Esophagus muscularis mucosa (tissue), 4 donors: ENCODE measurements around the gene KANK4. TPM values are rescaled to one million over a fixed set of nuclear protein-coding genes. Genes with fewer than 3 reads are reported as not detected.

Experiments used
- DNase-seq: peaks from one replicate; pipeline ENCODE4 v3.0.0-alpha.2; 2017; ENCODE audit errors: extremely low spot score
- H3K27ac ChIP-seq, 4 donors: fragments of 200-600 bp; sonication (generic); replicated peaks in 1 of 4; 1 replicate in 3 of 4; 2 replicates in 1 of 4; pipeline ENCODE4 v1.5.1; 2016 to 2019; ENCODE audit warnings: mild to moderate bottlenecking in 1 of 4
- H3K27me3 ChIP-seq, 4 donors: fragments of 200-600 bp; sonication (generic); one replicate each; pipeline versions ENCODE4 v1.5.1 to v1.6.0; 2016 to 2019
- H3K36me3 ChIP-seq, 4 donors: fragments of 200-600 bp; sonication (generic); one replicate each; pipeline ENCODE4 v1.5.1; 2016 to 2019
- H3K4me1 ChIP-seq, 4 donors: fragments of 200-600 bp; sonication (generic); one replicate each; pipeline ENCODE4 v1.5.1; 2016 to 2019
- H3K4me3 ChIP-seq, 4 donors: fragments of 200-600 bp; sonication (generic); 1 replicate in 2 of 4; 2 replicates in 2 of 4; pipeline ENCODE4 v1.5.1; 2016 to 2019; ENCODE audit warnings: mild to moderate bottlenecking in 4 of 4, moderate library complexity in 1 of 4
- H3K9me3 ChIP-seq, 4 donors: fragments of 200-600 bp; sonication (generic); 1 replicate in 3 of 4; 2 replicates in 1 of 4; pipeline ENCODE4 v1.5.1; 2016 to 2019
- EP300 ChIP-seq: sonication (generic); formaldehyde crosslinking; IDR thresholded peaks from one replicate; pipeline ENCODE4 v1.6.1; 2017; ENCODE audit warnings: antibody characterized with exemption
- POLR2A ChIP-seq: fragments of 450-650 bp; IDR thresholded peaks from one replicate; pipeline ENCODE4 v1.6.1; 2017; ENCODE audit warnings: antibody characterized with exemption, moderate library complexity, mild to moderate bottlenecking, low read depth
- POLR2AphosphoS5 ChIP-seq, 2 donors: sonication (generic); formaldehyde crosslinking; IDR thresholded peaks; one replicate each; pipeline ENCODE4 v1.6.1; 2017; ENCODE audit warnings: antibody characterized with exemption in 2 of 2
- WGBS: methylation state at CpG from one replicate; pipeline ENCODE4 v1.1.5; 2018; 5-methylcytosine and 5-hydroxymethylcytosine counted together
- intact Hi-C: fragments of 100-400 bp; cut with DNase I; formaldehyde crosslinking; loops from one replicate; pipeline ENCODE4 v1.15.1; 2023
- total RNA-seq, 4 donors: library from RNA; depleted of rRNA; stranded (reverse); fragments of >200 nt; gene quantifications; one replicate each; pipeline versions ENCODE4 v1.1.0 to v1.2.1, GENCODE V29; 2016
- TF ChIP-seq, protein P1 (sequence below), 3 experiments: fragments of 200-600 bp in 2 of 3; fragments of 450-650 bp in 1 of 3; sonication (generic) in 2 of 3; IDR thresholded peaks; one replicate each; pipeline ENCODE4 v1.5.1; 2017 to 2019; ENCODE audit warnings: antibody characterized with exemption in 3 of 3, mild to moderate bottlenecking in 2 of 3, moderate library complexity in 1 of 3

The KANK4 gene
- total RNA-seq, 4 donors from 2014 or later, result 0.42 to 1.4 (median 0.84) TPM

DNA sequence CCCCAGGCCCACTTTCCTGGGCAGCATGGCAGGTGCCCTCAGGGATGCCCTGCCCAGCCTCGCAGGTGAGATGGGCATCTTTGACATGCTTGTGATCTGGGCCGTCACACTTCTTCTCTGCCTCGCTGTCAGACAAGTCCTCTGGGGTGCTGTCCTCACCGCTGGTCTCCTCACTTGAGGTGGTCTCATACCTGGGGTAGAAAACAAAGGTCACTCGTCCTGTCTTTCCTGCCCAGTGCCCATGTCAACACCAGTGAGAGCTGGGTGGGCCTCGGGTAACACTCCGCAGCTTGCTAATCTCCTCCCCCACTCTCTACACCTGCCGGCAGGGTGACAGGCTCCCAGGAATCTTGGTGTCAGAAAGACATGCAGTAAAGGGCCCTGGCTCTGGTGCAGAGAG lies 50.9 kb downstream of the KANK4 start:
- Histone ChIP-seq H3K27ac (no peak overlapping the region), H3K36me3 (no peaks in the 10 kb centered on the region), H3K4me1 (no peaks in the 10 kb centered on the region), H3K27me3 (no peaks in the 10 kb centered on the region), H3K4me3 (no peak overlapping the region), H3K9me3 (no peaks in the 10 kb centered on the region)
- intact Hi-C loops, result no loop called here
- no peak for DNase-seq
- no peak for TF ChIP-seq EP300
- TF ChIP-seq POLR2AphosphoS5 (IDR thresholded peaks at IDR 0.05), result no peak
- WGBS, result 81% methylated on average over 8 of the region's 8 CpGs

DNA sequence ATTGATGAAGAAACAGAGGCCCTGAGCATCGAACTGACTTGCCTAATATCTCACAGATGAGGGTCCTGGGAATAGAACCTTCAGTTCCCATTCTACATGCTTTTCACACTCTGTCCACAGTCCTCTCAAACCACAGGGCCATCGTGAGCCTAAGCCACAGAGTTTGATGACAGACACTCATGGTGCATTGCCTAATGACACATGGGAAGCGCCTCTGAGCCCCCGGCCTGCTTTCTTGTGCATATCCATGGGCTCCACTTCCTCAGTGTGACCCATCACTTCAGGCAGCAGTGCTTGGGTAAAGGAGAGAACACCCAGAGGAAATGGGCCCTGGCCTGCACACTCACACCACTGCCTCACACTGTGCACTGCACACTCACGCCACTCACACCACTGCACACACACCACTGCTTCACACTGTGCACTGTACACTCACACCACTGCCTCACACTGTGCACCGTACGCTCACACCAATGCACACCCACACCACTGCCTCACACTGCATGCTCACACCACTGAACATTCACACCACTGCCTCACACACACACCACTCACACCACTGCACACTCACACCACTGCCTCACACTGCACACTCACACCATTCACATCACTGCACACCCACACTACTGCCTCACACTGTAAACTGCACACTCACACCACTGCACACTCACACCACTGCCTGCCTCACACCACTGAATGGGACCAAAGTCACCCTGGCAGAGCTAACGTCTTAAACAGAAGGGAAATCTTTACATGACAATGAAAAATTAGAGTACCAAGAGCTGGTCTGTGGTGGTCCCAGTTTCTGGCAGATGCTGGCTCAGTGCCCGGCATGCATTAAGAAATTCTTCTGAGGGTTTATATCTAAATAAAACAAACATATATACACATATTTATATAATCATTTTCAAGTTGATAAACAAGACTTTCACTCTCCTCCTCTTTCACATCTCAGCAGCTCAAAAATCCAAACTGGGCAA lies 53.0 kb downstream of the KANK4 start:
- DNase-seq, result no peak
- Histone ChIP-seq H3K4me1 (no peaks in the 10 kb centered on the region), H3K4me3 (no peak overlapping the region), H3K27ac (no peak overlapping the region), H3K9me3 (no peaks in the 10 kb centered on the region), H3K27me3 (peaks cover 0 to 5% (median 0%) of the 10 kb centered on the region in 4 donors), H3K36me3 (no peaks in the 10 kb centered on the region)
- intact Hi-C loops, result no loop called here
- WGBS, result 70% methylated on average over 9 of the region's 9 CpGs
- TF ChIP-seq, protein P1, sequence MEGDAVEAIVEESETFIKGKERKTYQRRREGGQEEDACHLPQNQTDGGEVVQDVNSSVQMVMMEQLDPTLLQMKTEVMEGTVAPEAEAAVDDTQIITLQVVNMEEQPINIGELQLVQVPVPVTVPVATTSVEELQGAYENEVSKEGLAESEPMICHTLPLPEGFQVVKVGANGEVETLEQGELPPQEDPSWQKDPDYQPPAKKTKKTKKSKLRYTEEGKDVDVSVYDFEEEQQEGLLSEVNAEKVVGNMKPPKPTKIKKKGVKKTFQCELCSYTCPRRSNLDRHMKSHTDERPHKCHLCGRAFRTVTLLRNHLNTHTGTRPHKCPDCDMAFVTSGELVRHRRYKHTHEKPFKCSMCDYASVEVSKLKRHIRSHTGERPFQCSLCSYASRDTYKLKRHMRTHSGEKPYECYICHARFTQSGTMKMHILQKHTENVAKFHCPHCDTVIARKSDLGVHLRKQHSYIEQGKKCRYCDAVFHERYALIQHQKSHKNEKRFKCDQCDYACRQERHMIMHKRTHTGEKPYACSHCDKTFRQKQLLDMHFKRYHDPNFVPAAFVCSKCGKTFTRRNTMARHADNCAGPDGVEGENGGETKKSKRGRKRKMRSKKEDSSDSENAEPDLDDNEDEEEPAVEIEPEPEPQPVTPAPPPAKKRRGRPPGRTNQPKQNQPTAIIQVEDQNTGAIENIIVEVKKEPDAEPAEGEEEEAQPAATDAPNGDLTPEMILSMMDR (IDR thresholded peaks at IDR 0.05), result no peak
- TF ChIP-seq EP300 (no peak), POLR2A (no peak), POLR2AphosphoS5 (IDR thresholded peaks at IDR 0.05) (no peak)

DNA sequence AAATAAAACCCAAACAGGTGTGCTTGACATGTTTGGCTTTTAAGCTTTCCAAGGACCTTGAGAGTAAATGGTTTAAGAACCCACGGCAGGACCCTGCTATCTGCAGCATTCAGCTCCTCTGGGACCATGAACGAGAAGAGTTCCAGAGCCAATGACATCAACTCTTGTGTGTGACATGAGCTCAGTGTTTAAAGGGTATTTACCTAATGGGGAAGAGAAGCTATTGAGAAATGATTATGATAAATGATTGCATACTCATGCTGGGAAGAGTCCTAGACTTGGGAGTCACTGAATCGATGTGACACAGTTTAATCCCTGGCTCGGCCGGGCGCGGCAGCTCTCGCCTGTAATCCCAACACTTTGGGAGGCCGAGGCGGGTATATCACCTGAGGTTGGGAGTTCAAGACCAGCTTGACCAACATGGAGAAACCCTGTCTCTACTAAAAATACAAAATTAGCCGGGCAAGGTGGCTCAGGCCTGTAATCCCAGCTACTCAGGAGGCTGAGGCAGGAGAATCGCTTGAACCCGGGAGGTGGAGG lies 55.4 kb downstream of the KANK4 start:
- Histone ChIP-seq H3K27ac (no peak overlapping the region), H3K4me1 (no peaks in the 10 kb centered on the region), H3K36me3 (no peaks in the 10 kb centered on the region), H3K27me3 (peaks cover 0 to 5% (median 0%) of the 10 kb centered on the region in 4 donors), H3K9me3 (no peaks in the 10 kb centered on the region), H3K4me3 (no peak overlapping the region)
- no peak for DNase-seq
- intact Hi-C loops, result no loop called here
- TF ChIP-seq, protein P1 (IDR thresholded peaks at IDR 0.05), result no peak
- no peak for TF ChIP-seq POLR2AphosphoS5 (IDR thresholded peaks at IDR 0.05)
- TF ChIP-seq EP300, result no peak
- TF ChIP-seq POLR2A, result no peak
- WGBS, result 88% methylated on average over 13 of the region's 13 CpGs

DNA sequence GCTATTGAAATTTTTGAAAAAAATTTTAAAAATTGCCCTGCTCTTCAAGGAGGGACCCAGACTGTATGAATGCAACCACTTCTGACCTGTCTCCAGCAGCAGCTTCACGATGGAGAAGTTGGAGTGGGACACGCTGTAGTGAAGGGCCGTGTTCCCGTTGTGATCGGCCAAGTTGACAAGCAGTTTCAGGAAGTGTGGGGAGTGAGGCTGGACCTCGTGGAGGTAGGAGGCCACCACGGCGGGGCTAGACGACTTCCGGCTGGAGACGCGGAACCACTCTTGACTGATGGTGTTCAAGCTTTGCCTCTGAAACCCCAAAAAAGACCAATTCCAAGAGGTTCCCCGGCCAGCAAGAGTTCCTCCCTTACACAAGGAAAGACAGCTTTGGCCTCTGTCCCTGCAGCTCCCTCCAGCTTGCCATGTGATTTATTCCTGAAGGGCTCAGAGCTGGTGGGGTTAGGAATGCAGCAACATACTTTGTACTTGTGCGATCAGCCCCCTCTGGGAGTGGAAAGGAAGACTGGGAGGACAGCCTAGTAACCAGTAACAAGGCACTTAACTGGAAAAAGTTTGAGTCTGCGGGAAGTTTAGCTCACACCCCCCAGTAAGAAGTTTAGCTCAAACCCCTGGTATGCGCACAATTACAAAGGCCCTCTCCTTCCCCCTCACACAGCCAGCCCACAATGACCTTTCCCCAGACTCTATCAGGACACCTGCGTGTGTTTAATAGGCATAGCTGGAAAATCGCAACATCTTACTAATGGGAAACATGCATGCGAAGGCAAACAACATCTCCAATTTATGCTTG lies 56.0 kb downstream of the KANK4 start:
- no peak for TF ChIP-seq POLR2AphosphoS5 (IDR thresholded peaks at IDR 0.05)
- no peak overlapping the region for H3K27ac ChIP-seq
- no peaks in the 10 kb centered on the region for H3K36me3 ChIP-seq
- intact Hi-C loops, result no loop called here
- no peak overlapping the region for H3K4me3 ChIP-seq
- peaks cover 0 to 5% (median 0%) of the 10 kb centered on the region in 4 donors for H3K27me3 ChIP-seq
- no peak for DNase-seq
- WGBS, result 58% methylated on average over 18 of the region's 19 CpGs
- H3K9me3 ChIP-seq, result no peaks in the 10 kb centered on the region
- H3K4me1 ChIP-seq, result no peaks in the 10 kb centered on the region

DNA sequence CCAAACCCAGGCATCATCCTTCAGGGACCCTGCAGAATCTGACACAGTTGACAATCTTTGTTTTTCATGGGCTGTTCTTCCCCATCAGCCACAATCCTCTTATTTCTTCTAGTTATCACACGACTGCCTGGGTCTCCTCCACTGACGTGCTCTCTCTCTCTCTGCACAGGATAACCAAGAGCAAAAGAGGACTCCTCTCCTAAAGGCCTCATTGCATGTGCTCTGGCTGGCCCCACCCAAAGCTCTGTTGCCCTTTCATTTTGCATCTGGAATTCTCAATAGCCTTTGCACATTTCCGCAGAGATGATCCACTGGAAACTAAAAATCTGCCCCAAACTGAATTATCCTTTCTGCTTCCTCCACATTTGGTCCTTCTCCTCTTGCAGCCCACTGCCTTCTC lies 58.5 kb downstream of the KANK4 start:
- Histone ChIP-seq H3K27ac (no peak overlapping the region), H3K4me3 (no peak overlapping the region), H3K27me3 (peaks cover 0 to 5% (median 0%) of the 10 kb centered on the region in 4 donors), H3K4me1 (no peaks in the 10 kb centered on the region), H3K9me3 (no peaks in the 10 kb centered on the region), H3K36me3 (no peaks in the 10 kb centered on the region)
- TF ChIP-seq, protein P1 (IDR thresholded peaks at IDR 0.05), result no peak
- TF ChIP-seq POLR2AphosphoS5 (IDR thresholded peaks at IDR 0.05) (no peak), EP300 (no peak), POLR2A (no peak)
- intact Hi-C loops, result no loop called here
- WGBS, result 86% methylated on average over 3 of the region's 3 CpGs
- no peak for DNase-seq
